Astrocyte (in vitro differentiated cells and primary cell): ENCODE data around the gene BCO2. TPM values are rescaled to one million over a fixed set of nuclear protein-coding genes. Genes with fewer than 3 reads are reported as not detected.

Experiments used
- DNase-seq: peaks from one replicate; pipeline ENCODE4 v3.0.0-alpha.2; 2010; ENCODE audit warnings: low read depth
- FAIRE-seq: peaks from 2 replicates; lab custom pipeline; 2011; peaks lifted over from hg19 to GRCh38; lab: Jason Lieb, UNC
- H2AFZ ChIP-seq: 2 replicates; pipeline ENCODE4 v1.6.0; 2012; ENCODE audit warnings: low read depth, low read length, inconsistent platforms
- H3K27ac ChIP-seq: 2 replicates; pipeline ENCODE4 v1.5.1; 2011; ENCODE audit warnings: low read depth, low read length, inconsistent platforms
- H3K27me3 ChIP-seq: 2 replicates; pipeline ENCODE4 v1.6.0; 2011; ENCODE audit warnings: low read length, inconsistent platforms; ENCODE audit not compliant: insufficient read depth
- H3K36me3 ChIP-seq: 2 replicates; pipeline ENCODE4 v1.5.1; 2011; ENCODE audit warnings: low read length, inconsistent platforms; ENCODE audit not compliant: insufficient read depth
- H3K4me1 ChIP-seq: 2 replicates; pipeline ENCODE4 v1.5.1; 2011; ENCODE audit warnings: low read length, inconsistent platforms; ENCODE audit not compliant: insufficient read depth
- H3K4me2 ChIP-seq: 2 replicates; pipeline ENCODE4 v1.6.0; 2012; ENCODE audit warnings: low read length, inconsistent platforms
- H3K4me3 ChIP-seq: 2 replicates; pipeline ENCODE4 v1.5.1; 2011; ENCODE audit warnings: low read depth, mild to moderate bottlenecking, low read length, inconsistent platforms; ENCODE audit not compliant: insufficient read depth
- H3K79me2 ChIP-seq: 2 replicates; pipeline ENCODE4 v1.6.0; 2012; ENCODE audit warnings: mild to moderate bottlenecking, low read length, inconsistent platforms; ENCODE audit not compliant: insufficient read depth
- H3K9ac ChIP-seq: 2 replicates; pipeline ENCODE4 v1.6.0; 2012; ENCODE audit warnings: mild to moderate bottlenecking, low read length, inconsistent platforms
- H3K9me3 ChIP-seq: 2 replicates; pipeline ENCODE4 v1.5.1; 2012; ENCODE audit warnings: low read depth, mild to moderate bottlenecking, low read length, inconsistent platforms; ENCODE audit not compliant: insufficient read depth
- H4K20me1 ChIP-seq: 2 replicates; pipeline ENCODE4 v1.6.0; 2012; ENCODE audit warnings: low read length, inconsistent platforms; ENCODE audit not compliant: insufficient read depth
- H3K27ac Mint-ChIP-seq: one replicate; pipeline ENCODE4 v1.8.0; 2021; ENCODE audit warnings: mild to moderate bottlenecking, mixed read lengths; ENCODE audit not compliant: unreplicated experiment
- H3K27me3 Mint-ChIP-seq: one replicate; pipeline ENCODE4 v1.8.0; 2021; ENCODE audit warnings: low read depth, mixed read lengths; ENCODE audit not compliant: unreplicated experiment
- H3K36me3 Mint-ChIP-seq: one replicate; pipeline ENCODE4 v1.8.0; 2021; ENCODE audit warnings: low read depth, mixed read lengths; ENCODE audit not compliant: unreplicated experiment
- H3K4me1 Mint-ChIP-seq: one replicate; pipeline ENCODE4 v1.8.0; 2021; ENCODE audit warnings: low read depth, mixed read lengths; ENCODE audit not compliant: unreplicated experiment
- H3K4me3 Mint-ChIP-seq: one replicate; pipeline ENCODE4 v1.8.0; 2021; ENCODE audit warnings: mild to moderate bottlenecking, moderate library complexity, mixed read lengths; ENCODE audit not compliant: unreplicated experiment
- H3K9me3 Mint-ChIP-seq: one replicate; pipeline ENCODE4 v1.8.0; 2021; ENCODE audit warnings: mild to moderate bottlenecking, mixed read lengths; ENCODE audit not compliant: unreplicated experiment
- CTCF ChIP-seq: IDR thresholded peaks from 2 replicates; pipeline ENCODE4 v1.5.1; 2011; ENCODE audit warnings: low read depth, mild to moderate bottlenecking, inconsistent platforms, low read length, moderate library complexity; ENCODE audit not compliant: insufficient read depth
- EZH2 ChIP-seq: IDR thresholded peaks from 2 replicates; pipeline ENCODE4 v1.6.1; 2012; ENCODE audit warnings: mild to moderate bottlenecking, low read length, inconsistent platforms; ENCODE audit not compliant: insufficient read depth
- total RNA-seq: library from RNA; stranded (reverse); gene quantifications from 2 replicates; pipeline ENCODE4 v1.2.1, GENCODE V29; 2021

Gene BCO2
- total RNA-seq, 1 donor from 2014 or later: 0.48 TPM

- FAIRE-seq: no peak
Measured at GRCh38 chr11:112159098-112160065, 15.9 kb upstream of the BCO2 start.

GRCh38 chr11:112160091-112160848 is 15.0 kb upstream of the BCO2 start:
- H3K9me3 ChIP-seq: no peaks in the 10 kb centered on the region
- H3K9me3 Mint-ChIP-seq: no peaks in the 10 kb centered on the region

More at GRCh38 chr11:112159098-112160065, 15.9 kb upstream of the BCO2 start:
- Histone ChIP-seq H3K27me3 (no peaks in the 10 kb centered on the region), H4K20me1 (no peaks in the 10 kb centered on the region), H3K27ac (no peak overlapping the region), H3K4me3 (no peak overlapping the region), H3K4me1 (peaks cover 15% of the 10 kb centered on the region), H3K9ac (no peak overlapping the region), H3K9me3 (no peaks in the 10 kb centered on the region), H3K4me2 (no peak overlapping the region), H3K36me3 (no peaks in the 10 kb centered on the region), H2AFZ (no peak overlapping the region), H3K79me2 (no peaks in the 10 kb centered on the region)
- H3K4me3 Mint-ChIP-seq: no peak overlapping the region
- H3K9me3 Mint-ChIP-seq: no peaks in the 10 kb centered on the region
- no peaks in the 10 kb centered on the region for H3K36me3 Mint-ChIP-seq
- TF ChIP-seq EZH2 (no peak), CTCF (no peak)
- H3K27ac Mint-ChIP-seq: peak overlapping the region; percentile 19
- peaks cover 18% of the 10 kb centered on the region for H3K4me1 Mint-ChIP-seq
- no peak for DNase-seq
- no peaks in the 10 kb centered on the region for H3K27me3 Mint-ChIP-seq

More at GRCh38 chr11:112160091-112160848, 15.0 kb upstream of the BCO2 start:
- Histone ChIP-seq H3K4me3 (no peak overlapping the region), H3K79me2 (no peaks in the 10 kb centered on the region), H3K36me3 (no peaks in the 10 kb centered on the region), H3K27ac (no peak overlapping the region), H4K20me1 (no peaks in the 10 kb centered on the region), H3K4me2 (no peak overlapping the region), H2AFZ (no peak overlapping the region), H3K9ac (no peak overlapping the region), H3K4me1 (peaks cover 15% of the 10 kb centered on the region), H3K27me3 (no peaks in the 10 kb centered on the region)
- no peak overlapping the region for H3K4me3 Mint-ChIP-seq
- FAIRE-seq: no peak
- H3K4me1 Mint-ChIP-seq: peaks cover 18% of the 10 kb centered on the region
- no peaks in the 10 kb centered on the region for H3K36me3 Mint-ChIP-seq
- DNase-seq: no peak
- H3K27ac Mint-ChIP-seq: no peak overlapping the region
- no peaks in the 10 kb centered on the region for H3K27me3 Mint-ChIP-seq
- TF ChIP-seq CTCF: no peak
- no peak for TF ChIP-seq EZH2
